Measurements from ENCODE around the gene BNIPL. TPM values are rescaled to one million over a fixed set of nuclear protein-coding genes. Genes with fewer than 3 reads are reported as not detected.

BNIPL gene
- total and polyA plus RNA-seq, 9 donors = 0.13 to 10.6 (median 0.32) TPM

- Histone ChIP-seq H3K4me1 (ENCODE audit: insufficient read depth) (peaks cover 1% of the 10 kb centered on the region), H3K36me3 (no peaks in the 10 kb centered on the region), H3K9me3 (no peaks in the 10 kb centered on the region), H3K27ac (peak overlapping the region; percentile 11 to 41), H3K4me3 (peak overlapping the region; percentile 11), H3K27me3 (no peaks in the 10 kb centered on the region)
- DNase-seq = no peak
- TF ChIP-seq CTCF (IDR thresholded peaks at IDR 0.05) (no peak), POLR2A (IDR thresholded peaks at IDR 0.05) (no peak), EP300 (IDR thresholded peaks at IDR 0.05) (no peak)
- 8 to 29% (median 18%) methylated on average over 4 of the region's 4 CpGs for WGBS, 3 donors
- intact Hi-C loops (cut with DNase I) = loop anchor here in 1 of 4 donors (5.0 kb wide), 1 partner anchor 528 kb away; no protein-coding TSS in a partner anchor
Measured at GRCh38 chr1:150995460-150995859, 40.9 kb upstream of the BNIPL start.

- Histone ChIP-seq H3K27me3 (no peaks in the 10 kb centered on the region), H3K9me3 (no peaks in the 10 kb centered on the region), H3K4me1 (ENCODE audit: insufficient read depth) (peaks cover 1% of the 10 kb centered on the region), H3K27ac (peak overlapping the region; percentile 11 to 41), H3K4me3 (peak overlapping the region; percentile 11), H3K36me3 (no peaks in the 10 kb centered on the region)
- DNase-seq = peak in 1 of 5 donors; percentile 64
- intact Hi-C loops (cut with DNase I) = loop anchor here in 1 of 4 donors (5.0 kb wide), 1 partner anchor 529 kb away; no protein-coding TSS in a partner anchor
- WGBS, 3 donors = 25 to 30% (median 26%) methylated on average over 9 of the region's 9 CpGs
- TF ChIP-seq POLR2A (IDR thresholded peaks at IDR 0.05) (no peak), EP300 (IDR thresholded peaks at IDR 0.05) (no peak), CTCF (IDR thresholded peaks at IDR 0.05) (peak; percentile 68 to 72 (median 70))
Measured at GRCh38 chr1:150995896-150996295, 40.5 kb upstream of the BNIPL start.

GRCh38 chr1:150997126-150997872, 39.1 kb upstream of the BNIPL start:
- H3K4me3 ChIP-seq = no peak overlapping the region
- no peaks in the 10 kb centered on the region for H3K9me3 ChIP-seq
- 77 to 83% (median 78%) methylated on average over 20 of the region's 20 CpGs for WGBS, 3 donors
- H3K4me1 ChIP-seq (ENCODE audit: insufficient read depth) = peaks cover 5% of the 10 kb centered on the region
- H3K27me3 ChIP-seq = no peaks in the 10 kb centered on the region
- no peak overlapping the region for H3K27ac ChIP-seq
- intact Hi-C loops (cut with DNase I) = loop anchor here in 1 of 4 donors (5.0 kb wide), 1 partner anchor 530 kb away; no protein-coding TSS in a partner anchor
- DNase-seq = no peak
- TF ChIP-seq EP300 (IDR thresholded peaks at IDR 0.05) = no peak
- TF ChIP-seq POLR2A (IDR thresholded peaks at IDR 0.05) = no peak
- no peak for TF ChIP-seq CTCF (IDR thresholded peaks at IDR 0.05)
- no peaks in the 10 kb centered on the region for H3K36me3 ChIP-seq

GRCh38 chr1:150997949-150998348, 38.4 kb upstream of the BNIPL start:
- 61 to 69% (median 66%) methylated on average over 4 to 5 of the region's 5 CpGs for WGBS, 3 donors
- H3K27me3 ChIP-seq = no peaks in the 10 kb centered on the region
- no peaks in the 10 kb centered on the region for H3K9me3 ChIP-seq
- no peak for DNase-seq
- H3K27ac ChIP-seq = no peak overlapping the region
- no peaks in the 10 kb centered on the region for H3K36me3 ChIP-seq
- no peak for TF ChIP-seq POLR2A (IDR thresholded peaks at IDR 0.05)
- no peak for TF ChIP-seq CTCF (IDR thresholded peaks at IDR 0.05)
- no peak for TF ChIP-seq EP300 (IDR thresholded peaks at IDR 0.05)
- peaks cover 5% of the 10 kb centered on the region for H3K4me1 ChIP-seq (ENCODE audit: insufficient read depth)
- H3K4me3 ChIP-seq = no peak overlapping the region
- intact Hi-C loops (cut with DNase I) = loop anchor here in 1 of 4 donors (5.0 kb wide), 1 partner anchor 531 kb away; no protein-coding TSS in a partner anchor

Measured in ovary (tissue), 9 donors.